ENCODE measurements around the gene DPP6.

DPP6 gene

GRCh38 chr7:154789404-154789803 is 737.2 kb downstream of the DPP6 start:
- no peak for TF ChIP-seq CTCF (IDR thresholded peaks at IDR 0.05; ENCODE audit: low read depth, low read length, missing control alignments)
- Histone ChIP-seq H3K4me3 (ENCODE audit: low read depth, low read length) (no peak overlapping the region), H3K27me3 (replicated peaks) (no peaks in the 10 kb centered on the region), H3K36me3 (replicated peaks) (no peaks in the 10 kb centered on the region), H3K27ac (no peak overlapping the region)
- in situ Hi-C loops (cut with HindIII; ENCODE audit: low pct_ligation_motif_present, low sequenced_read_pairs), result no loop called here
- DNase-seq, result no peak

- DNase-seq, result no peak
- in situ Hi-C loops (cut with HindIII; ENCODE audit: low pct_ligation_motif_present, low sequenced_read_pairs), result no loop called here
Observed at GRCh38 chr7:154791611-154792010, 739.4 kb downstream of the DPP6 start.

DNA sequence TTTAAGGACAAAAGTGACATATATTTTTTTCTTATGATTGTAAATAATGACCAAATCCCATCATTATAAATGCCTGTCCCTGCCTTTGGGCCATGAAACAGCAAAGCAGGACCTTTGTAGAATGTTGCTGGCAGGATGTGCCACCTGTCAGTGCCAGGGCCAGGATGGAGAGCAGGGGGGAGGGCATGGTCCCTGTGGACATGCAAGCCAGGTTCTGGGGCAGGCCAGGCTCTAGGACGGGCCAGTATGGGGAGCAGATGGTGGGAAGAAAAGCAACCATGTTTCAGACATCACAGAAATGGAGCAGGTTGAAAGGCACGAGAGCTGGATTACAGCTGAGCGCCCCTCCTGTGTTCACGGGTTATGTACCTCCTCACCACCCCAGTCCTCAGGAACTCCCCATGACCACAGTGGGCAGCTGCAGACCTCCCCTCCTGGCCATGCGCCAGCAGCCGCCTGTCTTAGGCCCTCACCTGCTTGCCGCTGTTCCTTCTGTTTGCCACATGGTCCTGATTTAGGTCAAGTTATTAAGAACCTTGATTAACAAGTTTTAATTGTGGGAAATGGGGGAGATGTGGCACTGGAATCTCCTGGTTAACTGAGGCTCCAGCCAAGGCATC is 740.3 kb downstream of the DPP6 start:
- no peaks in the 10 kb centered on the region for H3K27me3 ChIP-seq (replicated peaks)
- no peak overlapping the region for H3K4me3 ChIP-seq (ENCODE audit: low read depth, low read length)
- DNase-seq, result no peak
- in situ Hi-C loops (cut with HindIII; ENCODE audit: low pct_ligation_motif_present, low sequenced_read_pairs), result no loop called here
- H3K36me3 ChIP-seq (replicated peaks), result no peaks in the 10 kb centered on the region
- no peak overlapping the region for H3K27ac ChIP-seq
- no peak for TF ChIP-seq CTCF (IDR thresholded peaks at IDR 0.05; ENCODE audit: low read depth, low read length, missing control alignments)

More at GRCh38 chr7:154791611-154792010, 739.4 kb downstream of the DPP6 start:
- Histone ChIP-seq H3K36me3 (replicated peaks) (no peaks in the 10 kb centered on the region), H3K27me3 (replicated peaks) (no peaks in the 10 kb centered on the region), H3K27ac (no peak overlapping the region), H3K4me3 (ENCODE audit: low read depth, low read length) (no peak overlapping the region)
- TF ChIP-seq CTCF (IDR thresholded peaks at IDR 0.05; ENCODE audit: low read depth, low read length, missing control alignments), result no peak

DNA sequence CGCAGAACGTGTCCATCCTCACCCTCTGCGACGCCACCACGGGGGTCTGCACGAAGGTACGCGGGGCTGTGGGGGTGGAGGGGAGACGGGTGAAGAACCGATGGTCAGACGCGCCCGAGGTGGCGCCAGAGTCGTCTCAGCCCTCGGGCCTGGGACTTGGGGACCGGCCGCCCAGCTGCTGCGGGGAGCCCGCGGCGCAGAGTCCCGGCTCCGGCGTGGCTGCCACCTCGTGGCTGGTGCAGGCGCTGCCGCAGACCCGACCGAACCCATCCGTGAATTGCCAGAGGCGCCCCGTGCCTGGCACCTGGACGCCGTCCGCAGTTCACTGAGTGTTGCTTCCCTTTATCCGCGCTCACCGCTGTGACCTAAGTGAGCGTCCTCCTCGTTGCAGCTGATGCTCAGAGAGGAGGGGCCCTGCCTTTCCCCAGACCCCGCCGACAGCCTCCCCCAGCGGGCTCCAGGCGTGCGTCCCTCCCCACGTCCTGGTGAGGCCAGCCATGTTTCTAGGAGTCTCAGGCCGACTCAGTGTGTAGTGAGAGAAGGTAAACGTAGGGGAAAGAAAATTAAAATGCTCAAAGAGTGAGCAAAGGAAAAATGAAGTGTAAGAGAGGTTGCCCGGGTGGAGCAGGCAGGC is 742.1 kb downstream of the DPP6 start:
- no peak for TF ChIP-seq CTCF (IDR thresholded peaks at IDR 0.05; ENCODE audit: low read depth, low read length, missing control alignments)
- in situ Hi-C loops (cut with HindIII; ENCODE audit: low pct_ligation_motif_present, low sequenced_read_pairs), result no loop called here
- no peaks in the 10 kb centered on the region for H3K36me3 ChIP-seq (replicated peaks)
- no peak overlapping the region for H3K27ac ChIP-seq
- no peak overlapping the region for H3K4me3 ChIP-seq (ENCODE audit: low read depth, low read length)
- DNase-seq, result no peak
- no peaks in the 10 kb centered on the region for H3K27me3 ChIP-seq (replicated peaks)

DNA sequence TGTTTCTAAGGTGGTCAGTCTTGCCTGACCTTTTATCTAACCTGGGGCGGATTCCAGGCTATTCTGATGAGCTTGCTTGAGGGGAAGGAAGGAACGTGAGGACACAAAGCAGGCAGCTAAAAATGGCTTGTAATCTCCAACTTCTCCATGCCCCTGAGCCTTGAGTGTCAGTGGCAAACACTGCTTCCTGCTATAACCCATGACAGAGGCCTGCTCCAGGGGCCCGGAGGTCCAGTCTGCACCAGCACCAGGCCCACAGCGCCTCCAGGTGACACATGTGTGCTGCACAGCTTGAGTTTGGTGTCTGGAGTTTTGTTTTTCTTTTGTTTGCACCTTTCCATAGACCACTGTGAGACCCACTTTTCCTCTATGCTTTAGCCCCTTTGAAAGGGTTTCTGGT is 742.8 kb downstream of the DPP6 start:
- in situ Hi-C loops (cut with HindIII; ENCODE audit: low pct_ligation_motif_present, low sequenced_read_pairs), result no loop called here
- Histone ChIP-seq H3K36me3 (replicated peaks) (no peaks in the 10 kb centered on the region), H3K4me3 (ENCODE audit: low read depth, low read length) (no peak overlapping the region), H3K27ac (no peak overlapping the region), H3K27me3 (replicated peaks) (no peaks in the 10 kb centered on the region)
- TF ChIP-seq CTCF (IDR thresholded peaks at IDR 0.05; ENCODE audit: low read depth, low read length, missing control alignments), result no peak
- no peak for DNase-seq

DNA sequence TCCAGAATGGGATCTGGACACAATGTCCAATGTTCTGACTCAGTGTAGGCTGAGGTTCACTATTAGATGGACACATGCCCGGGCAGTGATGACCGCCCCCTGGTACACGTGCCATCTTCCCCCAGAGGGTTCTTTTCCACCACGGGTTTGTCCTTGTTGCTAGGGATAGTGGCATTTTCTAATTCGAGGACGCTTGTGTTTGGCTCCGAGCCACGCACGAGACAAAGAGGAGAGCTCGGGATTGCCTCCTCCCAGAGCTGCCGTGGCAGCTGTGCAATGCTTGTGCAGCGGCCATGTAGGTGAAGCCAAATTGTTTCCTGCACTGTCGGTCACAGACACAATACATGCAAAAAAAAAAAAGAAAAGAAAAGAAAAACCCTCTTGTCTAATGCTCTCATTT is 743.2 kb downstream of the DPP6 start:
- TF ChIP-seq CTCF (IDR thresholded peaks at IDR 0.05; ENCODE audit: low read depth, low read length, missing control alignments), result no peak
- in situ Hi-C loops (cut with HindIII; ENCODE audit: low pct_ligation_motif_present, low sequenced_read_pairs), result no loop called here
- H3K4me3 ChIP-seq (ENCODE audit: low read depth, low read length), result no peak overlapping the region

More for the DNA sequence above, 743.2 kb downstream of the DPP6 start:
- no peak for DNase-seq
- no peaks in the 10 kb centered on the region for H3K36me3 ChIP-seq (replicated peaks)
- H3K27ac ChIP-seq, result no peak overlapping the region
- H3K27me3 ChIP-seq (replicated peaks), result no peaks in the 10 kb centered on the region

Measured in brain microvascular endothelial cell (primary cell).